B cell (primary cell): ENCODE measurements around the gene PNCK. TPM values are rescaled to one million over a fixed set of nuclear protein-coding genes. Genes with fewer than 3 reads are reported as not detected.

ENCODE experiments used
- ATAC-seq: fragments of 200-7000 bp; cut with Tn5 transposase; one replicate; pipeline ENCODE4 v1.10.0; 2021; ENCODE audit warnings: low read depth, mild to moderate bottlenecking, moderate number of reproducible peaks, moderate library complexity
- CTCF ChIA-PET: fragments of 350-600 bp; sonication (Branson Sonifier 250); formaldehyde crosslinking; loops from one replicate; lab custom pipeline; 2021; ENCODE audit warnings: antibody characterized with exemption, inconsistent platforms; lab: Charles Lee
- POLR2A ChIA-PET: fragments of 350-600 bp; sonication (Branson Sonifier 250); formaldehyde crosslinking; loops from one replicate; lab custom pipeline; 2021; ENCODE audit warnings: antibody characterized with exemption; lab: Charles Lee
- DNase-seq: peaks from one replicate; pipeline ENCODE4 v3.0.0; 2013
- H2AFZ ChIP-seq: 2 replicates; pipeline ENCODE4 v1.6.1; 2012; ENCODE audit warnings: mild to moderate bottlenecking, low read depth, low read length; ENCODE audit not compliant: insufficient read depth, poor library complexity, severe bottlenecking
- H3K27ac ChIP-seq, 2 donors: 1 replicate in 1 of 2; 2 replicates in 1 of 2; pipeline ENCODE4 v1.5.1; 2012 to 2013; ENCODE audit warnings: low read length in 2 of 2, mild to moderate bottlenecking in 2 of 2, moderate library complexity in 1 of 2
- H3K27me3 ChIP-seq, 4 experiments: fragments of 200-600 bp in 1 of 4; sonication (generic) in 1 of 4; replicated peaks in 1 of 4; 1 replicate in 2 of 4; 2 replicates in 2 of 4; pipeline versions ENCODE4 v1.6.1 to v1.7.0; 2013 to 2016; ENCODE audit warnings: low read length in 3 of 4, mild to moderate bottlenecking in 2 of 4, mixed read lengths in 1 of 4, moderate library complexity in 1 of 4; ENCODE audit not compliant: insufficient read depth in 4 of 4, control insufficient read depth in 3 of 4; ENCODE audit errors: control extremely low read depth in 1 of 4
- H3K36me3 ChIP-seq, 2 experiments: replicated peaks in 1 of 2; 1 replicate in 1 of 2; 2 replicates in 1 of 2; pipeline versions ENCODE4 v1.6.1 to v1.7.1; 2013; ENCODE audit warnings: low read length in 1 of 2; ENCODE audit not compliant: insufficient read depth in 2 of 2, control insufficient read depth in 1 of 2; ENCODE audit errors: control extremely low read depth in 1 of 2, extremely low read depth in 1 of 2
- H3K4me1 ChIP-seq, 2 donors: fragments of 200-600 bp in 1 of 2; sonication (generic) in 1 of 2; 1 replicate in 1 of 2; 2 replicates in 1 of 2; pipeline versions ENCODE4 v1.5.1 to v1.6.1; 2013 to 2017; ENCODE audit warnings: low read length in 2 of 2; ENCODE audit not compliant: control insufficient read depth in 2 of 2, insufficient read depth in 2 of 2
- H3K4me2 ChIP-seq: replicated peaks from 2 replicates; pipeline ENCODE3; 2012; ENCODE audit warnings: mild to moderate bottlenecking, low read depth, low read length; ENCODE audit not compliant: poor library complexity, severe bottlenecking
- H3K4me3 ChIP-seq, 5 experiments: fragments of 200-600 bp in 1 of 5; sonication (generic) in 1 of 5; 1 replicate in 3 of 5; 2 replicates in 2 of 5; pipeline versions ENCODE4 v1.5.1 to v1.7.0; 2011 to 2016; ENCODE audit warnings: low read length in 4 of 5, mild to moderate bottlenecking in 4 of 5, low read depth in 2 of 5, control low read depth in 1 of 5, moderate library complexity in 1 of 5; ENCODE audit not compliant: insufficient read depth in 1 of 5; ENCODE audit errors: control extremely low read depth in 1 of 5, extremely low read depth in 1 of 5
- H3K79me2 ChIP-seq: fragments of 200-600 bp; sonication (generic); one replicate; pipeline ENCODE4 v1.6.0; 2016; ENCODE audit warnings: low read length; ENCODE audit not compliant: control insufficient read depth, insufficient read depth
- H3K9ac ChIP-seq: fragments of 200-600 bp; sonication (generic); 2 replicates; pipeline ENCODE4 v1.6.1; 2017; ENCODE audit warnings: mild to moderate bottlenecking, low read length, moderate library complexity
- H3K9me3 ChIP-seq, 3 donors: one replicate each; pipeline versions ENCODE4 v1.6.1 to v1.7.1; 2013; ENCODE audit warnings: low read length in 2 of 3; ENCODE audit not compliant: control insufficient read depth in 2 of 3, insufficient read depth in 1 of 3; ENCODE audit errors: control extremely low read depth in 1 of 3
- H4K20me1 ChIP-seq: 2 replicates; pipeline ENCODE4 v1.6.0; 2012; ENCODE audit warnings: mild to moderate bottlenecking, low read length; ENCODE audit not compliant: insufficient read depth, control insufficient read depth, poor library complexity, severe bottlenecking
- H3K27ac Mint-ChIP-seq: one replicate; pipeline ENCODE4 v1.8.0; 2021; ENCODE audit warnings: mixed read lengths
- H3K27me3 Mint-ChIP-seq: one replicate; pipeline ENCODE4 v1.8.0; 2021; ENCODE audit warnings: mixed read lengths
- H3K4me1 Mint-ChIP-seq: one replicate; pipeline ENCODE4 v1.8.0; 2021; ENCODE audit warnings: mixed read lengths
- H3K4me3 Mint-ChIP-seq: one replicate; pipeline ENCODE4 v1.8.0; 2021; ENCODE audit warnings: mixed read lengths
- H3K9me3 Mint-ChIP-seq: one replicate; pipeline ENCODE4 v1.8.0; 2022; ENCODE audit warnings: mixed read lengths; ENCODE audit not compliant: insufficient read depth
- EZH2 ChIP-seq: IDR thresholded peaks from 2 replicates; pipeline ENCODE4 v1.6.1; 2012; ENCODE audit warnings: borderline replicate concordance, low read depth, mild to moderate bottlenecking, moderate library complexity, low read length; ENCODE audit not compliant: insufficient read depth, poor library complexity, severe bottlenecking
- WGBS: methylation state at CpG from one replicate; pipeline ENCODE4 v1.1.5; 2013; ENCODE audit warnings: missing lambda C conversion rate; ENCODE audit not compliant: insufficient coverage; 5-methylcytosine and 5-hydroxymethylcytosine counted together
- intact Hi-C: fragments of 100-400 bp; cut with micrococcal nuclease; formaldehyde crosslinking; loops from one replicate; pipeline ENCODE4 v1.10.0; 2022
- polyA plus RNA-seq: library from polyadenylated mRNA; depleted of rRNA; stranded (reverse); fragments of >200 nt; gene quantifications from 2 replicates; pipeline ENCODE4 v1.2.3, GENCODE V29; 2012
- total RNA-seq, 2 donors: library from RNA; stranded (reverse); fragments of 120-200 nt in 1 of 2; gene quantifications; 1 replicate in 1 of 2; 2 replicates in 1 of 2; pipeline versions ENCODE4 v1.2.3 to v1.2.4, GENCODE V29; 2013 to 2022
- TF ChIP-seq, protein P1 (sequence below): fragments of 200-600 bp; IDR thresholded peaks from one replicate; pipeline ENCODE4 v1.8.0; 2022; ENCODE audit warnings: antibody characterized with exemption, mild to moderate bottlenecking

Gene PNCK
- total and polyA plus RNA-seq, 2 donors (not counting 1 experiment from before 2014, with no cell fraction given): 0.99 TPM; not detected in 1

DNA sequence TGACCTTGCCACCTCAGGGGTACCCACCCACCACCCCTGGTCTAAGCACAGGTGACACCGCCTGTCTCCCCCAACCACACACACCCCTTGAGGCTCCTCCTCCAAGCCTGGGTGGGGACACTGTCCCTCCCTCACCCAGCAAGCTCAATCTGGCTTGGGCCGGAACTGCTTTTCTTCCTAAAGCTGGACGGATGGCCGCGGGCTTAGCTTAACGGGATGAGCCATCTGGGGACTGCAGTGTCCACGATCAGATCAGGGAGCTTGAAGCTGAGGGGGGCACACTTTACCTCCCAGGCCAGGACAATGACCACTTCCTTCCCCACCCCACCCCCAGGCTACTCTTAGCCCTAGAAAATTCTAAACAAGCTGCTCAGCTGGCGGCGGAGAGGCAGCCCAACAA is 13.1 kb upstream of the PNCK start:
- H3K9me3 Mint-ChIP-seq: no peaks in the 10 kb centered on the region
- ATAC-seq (no peak), DNase-seq (no peak)
- no peaks in the 10 kb centered on the region for H3K36me3 ChIP-seq
- intact Hi-C loops: no loop called here
- no peak overlapping the region for H3K9ac ChIP-seq
- H4K20me1 ChIP-seq: no peaks in the 10 kb centered on the region
- H3K27ac Mint-ChIP-seq: no peak overlapping the region
- ChIA-PET CTCF (interaction anchor here (0.5 to 1.5 kb wide), 6 partner anchors 21 to 263 kb away, joined by 3 to 5 read pairs (median 4); no protein-coding TSS in a partner anchor), POLR2A (interaction anchor here (0.7 kb wide), 1 partner anchor 240 kb away, joined by 6 read pairs; no protein-coding TSS in a partner anchor)
- H3K4me1 ChIP-seq: peaks cover 0 to 4% of the 10 kb centered on the region in 2 donors
- H3K4me1 Mint-ChIP-seq: no peaks in the 10 kb centered on the region
- no peak overlapping the region for H3K27ac ChIP-seq
- TF ChIP-seq, protein P1, sequence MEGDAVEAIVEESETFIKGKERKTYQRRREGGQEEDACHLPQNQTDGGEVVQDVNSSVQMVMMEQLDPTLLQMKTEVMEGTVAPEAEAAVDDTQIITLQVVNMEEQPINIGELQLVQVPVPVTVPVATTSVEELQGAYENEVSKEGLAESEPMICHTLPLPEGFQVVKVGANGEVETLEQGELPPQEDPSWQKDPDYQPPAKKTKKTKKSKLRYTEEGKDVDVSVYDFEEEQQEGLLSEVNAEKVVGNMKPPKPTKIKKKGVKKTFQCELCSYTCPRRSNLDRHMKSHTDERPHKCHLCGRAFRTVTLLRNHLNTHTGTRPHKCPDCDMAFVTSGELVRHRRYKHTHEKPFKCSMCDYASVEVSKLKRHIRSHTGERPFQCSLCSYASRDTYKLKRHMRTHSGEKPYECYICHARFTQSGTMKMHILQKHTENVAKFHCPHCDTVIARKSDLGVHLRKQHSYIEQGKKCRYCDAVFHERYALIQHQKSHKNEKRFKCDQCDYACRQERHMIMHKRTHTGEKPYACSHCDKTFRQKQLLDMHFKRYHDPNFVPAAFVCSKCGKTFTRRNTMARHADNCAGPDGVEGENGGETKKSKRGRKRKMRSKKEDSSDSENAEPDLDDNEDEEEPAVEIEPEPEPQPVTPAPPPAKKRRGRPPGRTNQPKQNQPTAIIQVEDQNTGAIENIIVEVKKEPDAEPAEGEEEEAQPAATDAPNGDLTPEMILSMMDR: no peak
- TF ChIP-seq EZH2: no peak
- no peaks in the 10 kb centered on the region for H3K79me2 ChIP-seq
- no peak overlapping the region for H3K4me3 ChIP-seq
- H2AFZ ChIP-seq: no peak overlapping the region
- no peaks in the 10 kb centered on the region for H3K27me3 Mint-ChIP-seq
- H3K4me2 ChIP-seq: no peak overlapping the region
- H3K9me3 ChIP-seq: no peaks in the 10 kb centered on the region
- peak overlapping the region; percentile 57 for H3K4me3 Mint-ChIP-seq
- WGBS: no CpG with 5 or more reads among the region's 9 CpGs
- peaks cover 0 to 13% (median 1%) of the 10 kb centered on the region in 4 experiments for H3K27me3 ChIP-seq

DNA sequence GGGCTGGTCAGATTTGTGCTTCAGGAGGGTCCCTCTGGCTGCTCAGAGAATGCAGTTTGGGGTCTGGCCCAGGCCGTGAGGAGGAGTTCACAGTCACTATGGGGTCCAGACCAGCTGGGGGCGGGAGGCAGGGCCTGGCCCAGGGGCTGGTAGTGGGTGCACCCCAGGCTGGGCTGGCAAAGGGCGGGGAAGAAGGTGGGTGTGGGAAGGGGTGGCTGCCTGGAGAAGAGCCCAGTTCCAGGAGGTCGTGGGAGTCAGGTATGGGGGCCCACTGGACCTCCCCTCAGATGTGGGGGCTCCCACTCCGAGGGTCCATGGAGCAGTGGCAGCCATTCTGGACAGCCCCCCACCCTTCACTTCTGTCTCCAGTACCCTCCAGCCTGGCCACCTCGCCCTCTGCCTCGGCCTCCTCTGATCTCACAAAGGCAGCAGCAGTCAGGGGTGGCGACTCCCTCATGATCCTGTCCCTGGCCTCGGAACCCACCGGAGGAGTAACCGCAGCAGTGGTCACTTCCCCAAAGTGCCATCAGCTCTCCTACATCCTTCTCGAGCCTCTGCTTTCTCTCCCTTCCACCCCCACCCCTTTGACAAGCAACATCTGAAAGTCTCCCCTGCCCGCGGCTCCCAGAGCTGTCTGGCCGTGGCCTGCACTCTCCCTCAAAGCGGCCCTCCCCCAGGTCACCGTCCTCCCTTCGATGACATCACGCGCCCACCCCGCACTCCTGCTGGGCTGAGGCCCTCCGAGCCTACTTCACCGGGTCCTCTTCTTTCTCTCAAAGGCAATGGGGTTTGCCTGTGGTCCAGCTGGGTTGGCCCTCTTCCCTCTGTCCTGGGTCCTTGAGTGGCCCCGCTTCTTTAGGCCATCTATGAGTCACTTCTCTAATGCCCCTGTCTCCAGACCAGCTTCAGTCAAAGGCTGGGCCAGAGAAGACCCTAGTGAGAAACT is 12.4 kb upstream of the PNCK start:
- Mint-ChIP-seq H3K27me3 (no peaks in the 10 kb centered on the region), H3K9me3 (no peaks in the 10 kb centered on the region), H3K4me3 (peak overlapping the region; percentile 57), H3K27ac (no peak overlapping the region), H3K4me1 (no peaks in the 10 kb centered on the region)
- intact Hi-C loops: no loop called here
- H3K27me3 ChIP-seq: peaks cover 0 to 13% (median 1%) of the 10 kb centered on the region in 4 experiments
- TF ChIP-seq, protein P1: no peak
- TF ChIP-seq EZH2: no peak
- DNase-seq: no peak
- H3K79me2 ChIP-seq: no peaks in the 10 kb centered on the region
- H3K27ac ChIP-seq: no peak overlapping the region
- H3K9ac ChIP-seq: no peak overlapping the region
- H3K4me1 ChIP-seq: peaks cover 0 to 4% of the 10 kb centered on the region in 2 donors
- no peaks in the 10 kb centered on the region for H4K20me1 ChIP-seq
- 66% methylated on average over 13 of the region's 24 CpGs for WGBS
- H3K4me2 ChIP-seq: no peak overlapping the region
- H3K36me3 ChIP-seq: no peaks in the 10 kb centered on the region
- POLR2A ChIA-PET: no interaction called here
- no peaks in the 10 kb centered on the region for H3K9me3 ChIP-seq
- no peak overlapping the region for H2AFZ ChIP-seq
- H3K4me3 ChIP-seq: no peak overlapping the region
- CTCF ChIA-PET: interaction anchor here (0.5 to 2.6 kb wide), 4 partner anchors 18 to 264 kb away, joined by 3 to 6 read pairs (median 4); no protein-coding TSS in a partner anchor
- no peak for ATAC-seq
